CD4-positive, alpha-beta T cell treated with Interleukin-1 beta for 1 hour (primary cell): ENCODE data around the gene S100A14.

ENCODE experiments used
- DNase-seq, 2 donors: peaks; one replicate each; pipeline ENCODE4 v3.0.0-alpha.2; 2020 to 2022

Gene S100A14

DNA sequence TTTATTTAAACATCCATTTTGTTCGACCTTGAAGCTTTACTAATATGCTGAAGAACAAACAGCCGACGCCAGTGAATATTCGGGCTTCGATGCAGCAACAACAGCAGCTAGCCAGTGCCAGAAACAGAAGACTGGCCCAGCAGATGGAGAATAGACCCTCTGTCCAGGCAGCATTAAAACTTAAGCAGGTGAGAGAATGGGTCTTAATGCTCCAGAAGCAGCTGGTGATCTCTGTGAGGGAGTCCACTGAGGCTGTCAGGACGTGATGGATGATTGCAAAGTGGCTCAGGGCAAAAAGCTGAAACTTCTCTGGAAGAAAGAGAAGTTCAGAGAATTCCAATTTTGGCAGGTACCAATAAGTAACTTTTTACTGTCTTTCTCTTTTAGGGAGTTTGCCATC is 22.1 kb upstream of the S100A14 start:
- DNase-seq = no peak

DNA sequence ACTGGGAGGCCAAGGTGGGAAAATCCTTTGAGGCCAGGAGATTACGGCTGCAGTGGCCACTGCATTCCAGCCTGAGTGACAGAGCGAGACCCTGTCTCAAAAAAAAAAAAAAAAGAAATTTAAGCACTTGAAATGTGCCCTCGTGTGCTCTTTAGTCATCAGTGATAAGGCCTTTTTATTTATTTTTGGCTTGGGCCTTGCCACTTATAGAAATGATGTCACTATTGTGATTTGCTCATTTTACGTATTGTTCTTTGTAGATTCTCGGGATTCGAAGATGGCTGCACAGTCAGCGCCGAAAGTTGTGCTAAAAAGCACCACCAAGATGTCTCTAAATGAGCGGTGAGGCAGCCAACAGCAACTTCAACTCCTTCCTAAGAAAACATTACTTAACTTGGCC is 20.2 kb upstream of the S100A14 start:
- DNase-seq = no peak

DNA sequence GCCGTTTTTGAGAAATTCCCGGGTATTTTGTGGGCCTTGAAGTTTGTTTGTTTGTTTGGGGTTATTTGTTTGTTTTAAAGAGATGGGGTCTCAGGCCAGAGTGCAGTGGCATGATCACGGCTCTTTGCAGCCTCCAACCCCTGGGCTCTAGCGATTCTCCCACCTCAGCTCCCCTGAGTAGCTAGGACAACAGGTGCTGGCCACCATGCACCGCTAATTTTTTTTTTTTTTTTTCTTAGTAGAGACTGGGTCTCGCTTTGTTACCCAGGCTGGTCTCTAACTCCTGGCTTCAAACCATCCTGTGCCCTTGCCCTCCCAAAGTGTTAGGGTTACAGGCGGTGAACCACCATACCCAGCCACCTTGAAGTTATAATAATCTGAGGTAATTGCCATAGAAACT is 19.7 kb upstream of the S100A14 start:
- no peak for DNase-seq

DNA sequence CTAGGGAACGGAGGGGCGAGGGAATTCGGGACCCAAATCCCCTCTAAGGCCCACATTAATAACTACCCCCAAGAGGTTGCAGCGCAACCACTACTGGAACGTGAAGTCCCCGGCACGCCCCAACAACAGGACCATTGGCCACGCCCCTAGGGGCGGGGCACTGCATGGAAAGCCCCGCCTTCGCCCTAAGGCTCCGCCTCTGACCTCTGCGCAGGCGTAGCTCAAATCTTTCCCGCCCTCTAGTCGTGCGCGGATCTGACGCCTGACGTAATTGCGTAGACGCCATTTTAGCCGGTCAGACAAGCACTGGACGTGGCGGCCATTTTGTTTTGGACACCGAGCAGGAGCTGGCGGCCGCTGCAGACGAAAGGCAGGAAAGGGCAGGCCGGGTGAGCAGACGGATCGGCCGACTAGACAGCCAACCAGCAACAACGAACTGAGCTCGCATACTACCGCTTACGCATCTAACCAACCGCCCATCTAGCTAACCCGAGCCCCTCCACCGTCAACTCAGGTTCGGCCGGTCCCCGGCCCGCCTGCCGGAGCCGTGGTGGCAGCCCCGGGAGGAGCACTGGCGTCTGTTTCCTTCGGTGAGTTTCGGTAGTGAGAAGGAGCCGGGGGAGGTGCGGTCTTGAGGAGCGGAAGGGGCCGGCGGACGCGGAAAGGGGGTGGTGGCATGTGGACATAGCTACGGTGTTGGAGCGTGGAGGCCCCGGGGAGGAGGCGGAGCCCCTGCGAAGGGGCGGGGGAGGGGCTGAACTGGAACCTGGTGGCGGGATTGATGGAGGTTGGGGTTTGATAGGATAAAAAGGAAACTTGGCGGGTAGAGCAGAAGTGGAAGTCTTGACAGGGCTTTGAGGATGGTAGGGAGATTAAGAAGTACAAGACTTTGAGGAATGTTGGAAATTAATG is 17.9 kb upstream of the S100A14 start, which contains the start of gene CHTOP:
Gene CHTOP, plus strand, starts transcription at position 313 of the 912 bp plus-strand sequence. CDS start 2,523 bp downstream, outside the sequence.
- DNase-seq = peak; percentile 97

DNA sequence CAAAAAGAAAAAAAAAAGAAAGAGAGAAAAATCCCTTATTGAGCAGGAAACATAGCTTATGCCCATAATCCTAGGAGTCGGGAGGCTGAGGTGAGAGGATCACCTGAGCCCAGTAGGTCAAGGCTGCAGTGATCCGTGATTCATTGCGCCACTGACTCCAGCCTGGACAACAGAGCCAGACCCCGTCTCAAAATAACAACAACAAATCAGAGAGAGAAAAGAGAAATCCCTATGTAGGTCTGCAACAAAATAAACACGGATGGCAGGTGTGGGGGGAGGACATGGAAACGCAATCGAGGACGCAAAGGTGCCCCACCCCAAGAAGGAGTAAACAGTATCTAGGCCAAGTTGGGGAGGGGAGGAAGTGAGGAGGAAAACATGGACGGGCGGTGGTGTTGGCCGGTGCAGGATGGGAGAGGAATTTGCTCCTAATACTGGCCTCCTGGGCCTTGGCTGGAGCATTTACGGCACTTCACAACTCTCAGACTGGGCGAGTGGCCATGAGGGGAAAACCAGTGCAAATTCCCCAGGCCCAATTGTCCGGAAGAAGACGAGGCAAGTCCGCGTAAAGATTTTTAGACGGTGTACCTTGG is 17.1 kb upstream of the S100A14 start:
- DNase-seq = no peak

DNA sequence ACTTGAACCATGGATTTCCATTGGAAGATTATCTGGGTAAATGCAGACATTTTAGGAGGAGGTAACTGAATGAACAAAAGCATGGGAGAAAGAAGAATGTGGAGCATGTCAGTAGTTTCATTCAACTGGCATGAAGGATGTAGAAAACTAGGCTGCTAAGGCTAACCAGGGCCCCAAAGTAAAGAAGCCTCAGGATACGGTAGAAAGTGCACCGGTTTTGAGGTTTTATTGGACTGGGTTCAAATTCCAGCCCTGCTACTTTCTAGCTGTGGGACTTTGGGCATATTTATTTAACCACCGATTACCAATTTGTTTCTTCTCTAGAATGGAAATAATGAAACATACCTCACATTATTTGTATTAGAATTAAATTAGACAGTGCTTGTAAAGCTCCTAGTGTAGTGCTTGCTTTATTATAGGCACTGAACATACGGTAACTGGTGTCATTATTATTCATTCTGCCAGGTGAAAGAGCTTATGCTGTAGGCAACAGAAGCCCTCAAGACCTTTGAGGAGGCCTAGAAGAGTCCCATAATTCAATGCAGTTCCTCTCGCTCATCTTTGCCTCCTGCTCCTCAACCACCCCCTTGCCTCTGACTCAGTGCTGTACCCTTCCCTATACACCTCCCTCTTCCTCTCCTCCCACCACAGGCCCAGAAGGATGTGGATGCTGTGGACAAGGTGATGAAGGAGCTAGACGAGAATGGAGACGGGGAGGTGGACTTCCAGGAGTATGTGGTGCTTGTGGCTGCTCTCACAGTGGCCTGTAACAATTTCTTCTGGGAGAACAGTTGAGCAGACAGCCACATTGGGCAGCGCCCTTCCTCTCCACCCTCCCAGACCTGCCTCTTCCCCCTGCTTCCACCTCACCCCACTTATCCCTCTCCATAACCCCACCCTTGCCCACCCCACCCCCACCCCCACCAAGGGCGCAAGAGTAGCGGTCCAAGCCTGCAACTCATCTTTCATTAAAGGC is 15.2 kb upstream of the S100A14 start:
- DNase-seq = no peak

DNA sequence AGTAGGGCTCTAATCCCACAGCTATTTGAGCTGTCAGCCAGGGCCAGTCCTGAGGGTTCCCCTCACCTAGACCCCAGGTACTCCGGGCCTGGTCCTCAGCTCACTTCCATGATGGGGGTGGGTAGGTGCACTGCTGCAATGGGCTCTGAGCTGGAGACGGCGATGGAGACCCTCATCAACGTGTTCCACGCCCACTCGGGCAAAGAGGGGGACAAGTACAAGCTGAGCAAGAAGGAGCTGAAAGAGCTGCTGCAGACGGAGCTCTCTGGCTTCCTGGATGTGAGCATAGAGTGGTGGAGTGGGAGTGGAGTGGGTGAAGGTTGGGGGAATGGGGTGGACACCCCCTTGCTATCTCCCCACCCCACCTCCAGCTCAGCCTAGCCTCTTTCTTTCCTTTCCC is 14.3 kb upstream of the S100A14 start:
- no peak for DNase-seq

DNA sequence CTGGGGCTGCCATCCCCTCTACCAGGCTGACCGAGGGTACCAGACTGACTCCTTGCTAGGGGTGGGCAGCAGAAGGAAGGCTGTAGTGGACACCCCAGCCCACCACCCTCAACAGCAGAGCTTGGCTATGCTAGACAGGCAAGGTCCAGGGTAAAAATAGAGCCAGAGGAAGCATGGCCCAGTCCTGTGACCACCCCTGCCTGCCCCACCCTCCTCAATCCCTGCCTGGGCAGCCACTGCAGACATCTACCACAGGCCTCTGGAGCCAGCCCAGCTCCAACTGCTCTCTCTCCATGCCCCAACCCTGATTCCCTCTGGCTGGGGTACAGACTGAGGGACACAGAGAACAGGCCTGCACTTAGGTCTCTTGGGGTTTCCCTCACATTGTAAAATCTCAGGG is 13.8 kb upstream of the S100A14 start:
- DNase-seq = no peak

DNA sequence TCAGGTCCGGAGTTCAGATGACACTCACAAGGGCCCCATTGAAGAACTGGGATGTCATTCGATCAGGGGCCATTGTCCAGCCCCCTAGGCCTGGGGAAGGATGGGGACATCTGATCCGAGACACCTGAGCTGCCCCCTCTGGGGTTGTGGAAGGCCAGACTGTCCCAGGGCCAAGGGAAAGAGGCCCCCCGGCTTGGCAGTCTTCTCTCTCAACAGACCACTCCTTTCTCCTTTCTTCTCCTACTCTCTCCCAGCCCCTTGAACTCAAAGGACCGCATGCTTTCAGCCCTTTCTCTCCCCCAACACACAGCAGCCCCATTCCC is 13.2 kb upstream of the S100A14 start:
- DNase-seq = no peak

DNA sequence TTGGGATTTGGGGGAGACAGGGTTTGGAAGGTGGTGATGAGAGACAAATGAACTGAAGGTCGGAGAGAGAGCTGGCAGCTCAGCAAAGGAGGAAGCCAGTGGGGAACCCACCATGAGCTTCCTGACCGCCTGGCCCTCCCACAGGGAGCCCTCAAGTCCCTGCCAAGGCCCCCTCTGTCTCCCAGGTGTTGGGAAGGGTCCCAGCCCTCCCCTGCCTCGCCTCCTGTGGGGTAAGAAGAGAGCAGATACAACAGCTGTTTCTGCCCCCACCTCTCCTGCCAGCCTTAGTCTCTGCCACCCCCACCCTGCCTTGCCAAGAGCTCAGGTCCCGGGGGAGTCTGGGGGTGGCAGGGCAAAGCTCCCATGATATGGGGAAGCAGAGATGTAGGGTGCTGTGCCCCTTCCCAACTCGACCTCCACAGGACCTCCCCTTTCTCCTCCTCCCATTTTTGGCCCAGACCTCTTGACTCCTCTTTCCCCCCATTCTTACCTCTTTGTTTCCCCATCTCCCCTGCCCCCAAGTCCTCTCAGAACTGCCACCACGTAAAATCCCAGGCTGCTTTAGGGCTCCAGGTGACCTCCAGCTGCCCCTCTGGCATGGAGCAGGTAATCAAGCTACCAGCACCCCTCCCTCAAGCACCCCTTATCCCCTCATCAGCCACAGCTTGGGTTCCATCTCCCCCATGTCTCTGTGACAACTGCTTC is 12.7 kb upstream of the S100A14 start:
- no peak for DNase-seq

DNA sequence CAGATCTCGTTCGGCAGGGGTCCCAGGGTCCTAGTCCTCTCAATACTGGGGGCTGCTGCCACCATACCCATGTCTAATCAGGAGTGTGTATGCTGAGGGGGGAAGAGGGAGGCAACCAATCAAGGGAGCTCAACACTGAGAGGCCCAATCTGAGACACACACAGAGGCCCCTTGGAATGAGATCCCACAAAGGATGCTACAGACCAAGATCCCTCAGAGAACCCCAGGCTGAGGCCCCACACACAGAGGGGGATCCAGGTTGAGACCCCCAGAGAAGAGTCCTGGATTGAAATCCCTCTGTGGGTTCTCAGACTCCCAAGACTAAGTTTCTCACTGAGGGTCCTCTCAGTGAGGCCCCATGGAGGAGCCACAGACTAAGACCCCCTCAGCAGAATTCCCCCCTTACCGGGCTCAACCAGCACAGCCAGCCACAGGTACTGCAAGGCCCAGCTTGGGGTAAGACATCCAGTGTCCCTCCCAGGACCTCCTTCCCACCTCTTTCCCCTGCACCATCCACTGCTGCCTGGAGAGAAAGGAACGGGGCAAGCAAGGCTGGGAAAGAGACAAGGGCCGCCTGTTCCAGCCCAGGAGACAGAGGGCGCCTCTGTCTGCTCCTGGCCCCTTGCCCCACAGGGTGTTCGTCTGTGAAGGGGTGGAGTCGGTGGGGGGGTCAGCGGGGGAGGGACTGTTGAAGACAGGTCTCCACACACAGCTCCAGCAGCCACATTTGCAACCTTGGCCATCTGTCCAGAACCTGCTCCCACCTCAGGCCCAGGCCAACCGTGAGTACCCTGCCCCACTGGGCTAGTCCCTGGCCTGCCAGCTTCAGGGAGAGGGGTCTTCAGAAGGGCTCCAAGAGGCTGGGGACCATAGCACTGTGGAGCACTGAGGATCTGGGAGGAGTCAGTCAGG is 11.8 kb upstream of the S100A14 start, which contains the start of gene S100A1:
Gene S100A1, plus strand, starts transcription at position 720 of the 912 bp plus-strand sequence. CDS start 2,088 bp downstream, outside the sequence.
- DNase-seq = no peak

DNA sequence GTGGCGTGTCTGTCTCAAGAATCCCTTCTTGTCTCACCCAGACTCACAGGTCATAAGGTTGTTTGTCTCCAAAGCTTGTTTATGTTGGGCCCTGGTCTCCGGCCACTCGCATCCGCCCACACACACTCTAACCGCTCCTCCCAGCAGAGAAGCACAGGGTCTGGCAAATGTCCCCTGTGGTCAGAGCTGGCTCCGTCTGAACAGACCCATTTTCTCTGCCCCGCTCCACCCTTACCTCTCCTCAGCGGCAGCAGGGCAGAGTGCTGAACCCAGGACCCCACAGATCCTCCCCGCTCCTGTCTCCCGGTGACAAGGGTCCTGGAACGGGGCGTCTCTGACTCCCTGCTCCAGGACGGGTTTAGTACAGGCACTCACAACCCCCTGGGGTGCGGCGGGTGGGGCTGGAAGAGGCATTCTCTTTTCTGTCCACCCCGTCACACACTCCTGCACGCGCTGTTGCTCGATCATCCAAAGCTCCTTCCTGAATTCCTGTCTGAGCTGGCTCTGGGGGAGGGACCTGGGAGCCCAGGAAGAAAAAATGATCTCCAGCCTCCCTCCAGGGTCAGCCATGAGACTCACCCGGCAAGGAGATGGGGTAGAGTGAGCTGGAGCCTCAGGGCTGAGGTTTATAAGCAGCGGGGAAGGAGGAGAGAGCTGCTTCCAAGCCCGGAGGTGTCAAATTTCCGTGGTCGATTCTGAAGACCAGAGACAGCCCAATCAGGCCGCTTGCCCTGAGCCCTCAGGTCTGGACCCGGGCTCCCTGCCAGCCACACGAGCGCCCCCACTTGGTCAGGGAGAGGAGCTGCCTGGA is 11.0 kb upstream of the S100A14 start, which contains the start of gene S100A13:
Gene S100A13, minus strand, starts transcription at position 602 of the 811 bp plus-strand sequence. CDS start 1,033 bp downstream, outside the sequence.
- no peak for DNase-seq

DNA sequence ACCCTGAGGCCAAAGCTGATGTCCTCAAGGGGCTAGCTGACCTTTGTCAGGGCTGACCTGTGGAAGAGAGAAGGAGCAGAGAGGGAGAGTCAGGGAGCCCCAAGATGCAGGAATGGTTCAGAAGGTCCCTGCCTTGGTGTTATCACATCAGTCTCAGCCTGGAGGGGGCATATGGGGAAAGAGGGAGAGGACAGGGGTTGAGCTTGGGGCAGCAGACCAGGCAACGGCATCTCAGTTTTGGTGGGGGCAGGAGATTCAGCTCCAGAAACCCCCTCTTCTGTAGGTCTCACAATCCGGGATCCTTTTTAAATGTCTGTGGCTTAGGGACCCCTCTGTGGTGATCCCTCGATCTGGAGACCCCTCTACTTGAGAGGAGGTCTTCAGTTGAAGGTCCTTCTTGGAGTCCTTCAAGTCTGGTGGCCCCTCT is 10.4 kb upstream of the S100A14 start:
- DNase-seq = no peak

DNA sequence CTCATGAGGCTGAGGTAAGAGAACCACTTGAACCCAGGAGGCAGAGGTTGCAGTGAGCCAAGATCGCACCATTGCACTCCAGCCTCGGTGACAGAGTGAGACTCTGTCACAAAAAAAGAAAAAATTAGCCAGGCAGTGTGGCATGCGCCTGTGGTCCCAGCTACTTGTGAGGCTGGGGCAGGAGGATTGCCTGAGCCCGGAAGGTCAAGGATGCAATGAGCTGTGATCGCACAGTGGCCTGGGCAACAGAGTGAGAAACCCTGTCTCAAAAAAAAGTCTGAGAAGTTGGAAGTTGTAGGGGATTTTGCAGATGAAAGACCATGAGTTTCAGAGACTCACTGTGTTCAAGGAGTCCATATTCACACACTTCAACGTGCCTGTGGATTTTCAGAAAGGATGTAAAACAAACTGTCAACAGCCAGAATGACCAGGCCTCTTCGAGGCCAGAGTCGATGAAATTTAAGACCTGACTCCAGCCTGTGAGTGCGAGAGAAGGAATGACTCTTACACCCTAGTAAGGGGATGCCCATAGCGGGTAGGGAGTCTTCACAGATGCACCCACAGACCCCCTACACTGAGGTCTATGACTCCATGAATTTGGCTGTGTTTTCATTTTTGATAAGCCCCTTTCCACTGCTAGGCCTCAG is 9.0 kb upstream of the S100A14 start:
- no peak for DNase-seq

DNA sequence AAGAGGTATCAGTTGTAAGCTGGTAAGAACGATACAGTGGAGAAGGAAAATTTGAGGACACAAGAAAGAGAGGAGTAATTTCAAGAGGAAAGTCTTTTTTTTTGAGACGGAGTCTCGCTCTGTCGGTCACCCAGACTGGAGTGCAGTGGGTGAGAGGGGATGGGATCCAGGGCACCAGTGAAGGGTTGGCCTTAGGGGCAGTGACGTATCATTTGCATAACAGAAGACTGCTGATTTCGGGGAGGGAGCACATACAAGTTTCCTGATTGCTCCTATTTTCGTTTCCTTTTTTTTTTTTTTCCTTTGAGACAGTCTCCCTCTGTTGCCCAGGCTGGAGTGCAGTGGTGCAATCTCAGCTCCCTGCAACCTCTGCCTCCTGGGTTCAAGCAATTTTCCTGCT is 7.0 kb upstream of the S100A14 start:
- no peak for DNase-seq

DNA sequence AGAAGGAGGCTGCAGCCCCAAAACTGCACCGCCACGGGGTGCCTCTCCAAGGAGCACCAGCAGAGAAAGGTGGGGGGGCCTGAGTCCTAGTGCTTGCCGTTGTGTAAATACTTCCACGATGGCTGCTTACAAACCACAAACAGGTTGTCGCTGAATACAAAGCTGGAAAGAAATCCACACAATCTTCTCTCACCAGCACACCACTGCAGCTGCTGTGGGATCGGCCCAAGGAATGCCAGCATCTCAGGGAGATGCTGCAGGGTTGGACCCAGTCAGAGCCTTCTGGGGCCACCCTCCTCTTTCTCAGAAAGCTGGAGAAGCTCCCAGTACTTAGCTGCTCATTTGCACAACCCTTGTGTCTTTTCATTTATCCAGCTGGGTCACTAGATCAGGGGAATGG is 3.0 kb upstream of the S100A14 start:
- no peak for DNase-seq

DNA sequence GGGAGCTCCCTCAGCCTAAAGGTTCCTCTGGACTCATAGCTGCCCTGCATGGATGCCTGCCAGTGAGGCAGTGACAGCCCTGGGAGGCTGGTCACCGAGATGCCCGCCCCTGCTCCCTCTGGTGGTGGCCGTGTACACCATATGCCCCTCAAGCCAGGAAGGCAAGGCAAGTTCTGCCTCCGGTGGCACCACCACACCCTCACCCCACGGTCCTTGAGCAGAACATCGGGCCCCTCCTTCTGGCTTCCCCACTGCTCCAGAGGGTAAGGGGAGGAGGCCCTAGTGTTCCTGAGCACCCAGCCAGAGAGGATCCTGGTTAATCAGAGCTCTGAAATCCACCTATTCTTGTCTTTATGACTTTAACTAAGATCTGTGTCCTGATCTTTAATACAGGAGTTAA is 1.5 kb upstream of the S100A14 start:
- DNase-seq = peak; percentile 60 to 70

DNA sequence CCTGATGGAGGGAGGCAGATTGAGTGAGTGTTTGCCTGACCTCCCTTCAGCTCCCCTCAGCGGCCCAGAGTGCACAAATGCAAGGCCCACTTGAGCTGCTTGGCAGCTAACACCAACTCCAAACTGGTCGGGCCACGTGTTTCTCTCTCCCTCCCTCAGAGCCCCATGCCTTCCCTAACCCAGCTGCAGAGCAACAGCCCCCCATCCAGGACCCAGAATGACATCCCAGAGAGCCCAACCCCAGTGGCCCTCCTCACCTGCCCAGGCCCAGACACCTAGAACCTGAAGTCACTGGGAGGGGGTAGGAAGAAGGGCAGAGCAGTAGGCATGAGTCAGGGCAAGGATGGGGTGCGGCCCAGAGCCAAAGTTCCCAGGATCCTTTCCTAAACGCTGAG is 789 bp upstream of the S100A14 start:
- no peak for DNase-seq

DNA sequence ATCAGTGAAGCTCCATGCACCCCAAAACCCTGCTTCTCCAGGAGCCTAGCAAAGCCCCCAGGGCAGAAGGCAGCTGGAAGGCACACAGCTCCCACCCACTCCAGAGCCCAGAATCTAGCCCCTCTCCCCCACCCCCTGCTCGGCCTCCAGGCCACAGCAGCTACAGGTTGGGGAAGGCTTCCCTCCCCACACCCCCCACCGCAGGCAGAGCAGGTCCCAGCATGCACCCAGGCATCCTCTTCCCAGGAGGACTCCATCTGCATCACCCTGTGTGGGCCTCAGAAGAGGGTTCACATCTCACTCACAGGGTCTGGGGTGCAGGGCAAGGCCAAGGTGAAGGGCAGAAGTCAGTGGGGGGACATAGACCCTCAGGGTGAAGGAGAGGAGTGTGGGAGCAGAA is 719 bp downstream of the S100A14 start:
- no peak for DNase-seq

DNA sequence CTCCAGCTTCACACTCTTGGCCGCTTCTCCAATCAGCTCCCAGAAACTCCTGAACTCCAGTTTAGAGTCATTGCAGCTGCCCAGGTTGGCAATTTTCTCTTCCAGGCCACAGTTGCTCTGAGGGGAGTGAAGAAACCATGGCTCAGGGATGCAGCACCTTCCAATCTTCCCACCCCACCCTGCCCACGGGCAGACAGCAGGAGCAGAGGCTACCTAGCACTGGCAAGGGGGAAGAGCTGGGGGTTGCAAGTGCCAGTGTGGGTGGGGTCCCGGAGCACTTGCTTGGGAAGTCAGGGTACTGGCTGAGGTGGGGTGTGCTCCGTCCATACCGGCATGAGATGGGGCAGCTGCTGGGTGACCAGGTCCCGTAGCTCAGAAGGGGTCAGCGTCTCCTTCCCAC is 1.2 kb downstream of the S100A14 start:
- DNase-seq = no peak
